GM18526 (cell line): ENCODE data around the gene EIF2AK3.

Experiments used
- POLR2A ChIP-seq: IDR thresholded peaks from 3 replicates; pipeline ENCODE4 v1.6.1; 2011; ENCODE audit not compliant: insufficient read length; ENCODE audit errors: extremely low read depth

The EIF2AK3 gene

DNA sequence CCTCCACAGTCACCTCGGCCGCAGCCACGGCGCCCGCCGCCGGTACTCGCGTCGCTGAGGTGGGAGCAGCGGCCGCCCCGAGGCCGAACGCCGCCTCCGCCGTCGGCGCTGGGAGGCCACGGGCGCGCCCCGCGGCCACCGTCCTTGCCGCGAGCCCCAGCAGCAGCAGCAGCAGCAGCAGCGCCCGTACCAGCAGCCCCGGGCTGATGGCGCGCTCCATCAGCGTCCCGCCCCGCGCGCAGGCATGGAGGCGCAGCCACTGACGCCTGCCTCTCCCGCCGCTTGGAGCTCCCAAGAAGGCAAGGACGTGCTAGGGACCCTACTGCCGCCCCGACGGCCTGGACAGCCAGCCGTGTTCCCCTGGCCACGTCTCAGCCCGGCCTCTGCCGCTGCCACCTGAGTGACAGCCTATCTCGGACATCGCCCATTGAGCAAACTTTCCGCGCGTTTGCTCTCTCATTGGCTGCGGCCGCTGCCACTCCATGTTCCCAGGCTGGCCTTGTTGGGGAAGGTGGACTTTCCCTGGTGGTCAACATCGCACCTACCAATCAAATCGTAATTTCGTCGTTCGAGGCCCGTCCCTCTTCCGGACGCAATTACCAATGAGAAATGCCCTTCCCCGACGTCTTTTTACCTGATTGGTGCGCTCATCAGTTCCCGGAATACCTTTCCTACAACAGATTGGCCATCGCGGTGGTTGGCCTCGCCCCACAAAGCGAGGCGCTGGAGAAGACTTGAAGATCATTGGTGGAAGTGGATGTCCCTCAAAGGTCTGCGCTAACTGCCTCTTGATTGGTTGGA is at the start of gene EIF2AK3:
EIF2AK3 (minus strand) TSS at position 410 of the 801 bp plus-strand sequence; CDS start at position 220, 190 bp downstream.
- TF ChIP-seq POLR2A = peak; percentile 93

DNA sequence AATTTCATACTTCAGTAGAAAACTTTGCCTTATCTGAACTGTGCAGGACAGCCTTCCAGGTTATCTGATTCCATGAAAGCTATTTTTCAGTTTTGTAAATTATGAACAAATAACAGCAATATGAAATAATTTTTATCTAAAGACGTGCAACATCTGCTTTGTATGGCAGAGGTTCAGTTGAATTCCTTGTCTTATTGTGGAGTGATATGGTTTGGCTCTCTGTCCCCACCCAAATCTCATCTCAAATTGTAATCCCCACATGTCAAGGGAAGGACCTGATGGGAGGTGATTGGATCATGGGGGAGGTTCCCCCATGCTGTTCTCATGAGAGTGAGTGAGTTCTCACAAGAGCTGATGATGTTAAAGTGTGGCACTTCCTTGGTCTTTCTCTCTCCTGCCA is 46.1 kb upstream of the EIF2AK3 start:
- TF ChIP-seq POLR2A = no peak

DNA sequence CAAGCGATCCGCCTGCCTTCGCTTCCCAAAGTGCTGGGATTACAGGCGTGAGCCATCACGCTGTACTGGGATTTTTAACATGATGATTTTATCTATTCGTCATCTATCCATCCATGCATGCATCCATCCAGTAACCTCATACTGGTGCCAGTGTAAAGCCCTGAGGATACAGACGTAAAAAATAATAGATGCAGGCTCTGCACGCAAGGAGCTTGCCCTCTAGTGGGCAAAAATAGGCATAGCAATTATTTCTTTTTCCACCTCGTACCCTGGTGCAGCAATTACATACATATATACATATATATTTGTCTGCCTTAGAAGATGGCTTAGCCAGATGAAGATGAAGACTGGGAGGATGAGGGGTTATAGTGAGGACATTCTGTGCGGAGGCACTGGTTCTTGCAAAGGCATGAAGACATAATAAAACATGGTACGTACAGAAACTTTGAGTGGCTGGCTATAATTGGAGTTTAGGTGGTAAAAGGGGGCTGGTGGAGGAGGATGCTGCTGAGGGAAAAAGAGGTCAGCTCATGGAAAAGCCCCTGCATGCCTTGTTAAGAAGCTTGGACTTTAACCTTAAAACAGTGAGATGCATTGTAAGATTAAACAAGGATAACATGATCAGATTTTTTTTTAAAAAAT is 44.6 kb upstream of the EIF2AK3 start:
- no peak for TF ChIP-seq POLR2A

DNA sequence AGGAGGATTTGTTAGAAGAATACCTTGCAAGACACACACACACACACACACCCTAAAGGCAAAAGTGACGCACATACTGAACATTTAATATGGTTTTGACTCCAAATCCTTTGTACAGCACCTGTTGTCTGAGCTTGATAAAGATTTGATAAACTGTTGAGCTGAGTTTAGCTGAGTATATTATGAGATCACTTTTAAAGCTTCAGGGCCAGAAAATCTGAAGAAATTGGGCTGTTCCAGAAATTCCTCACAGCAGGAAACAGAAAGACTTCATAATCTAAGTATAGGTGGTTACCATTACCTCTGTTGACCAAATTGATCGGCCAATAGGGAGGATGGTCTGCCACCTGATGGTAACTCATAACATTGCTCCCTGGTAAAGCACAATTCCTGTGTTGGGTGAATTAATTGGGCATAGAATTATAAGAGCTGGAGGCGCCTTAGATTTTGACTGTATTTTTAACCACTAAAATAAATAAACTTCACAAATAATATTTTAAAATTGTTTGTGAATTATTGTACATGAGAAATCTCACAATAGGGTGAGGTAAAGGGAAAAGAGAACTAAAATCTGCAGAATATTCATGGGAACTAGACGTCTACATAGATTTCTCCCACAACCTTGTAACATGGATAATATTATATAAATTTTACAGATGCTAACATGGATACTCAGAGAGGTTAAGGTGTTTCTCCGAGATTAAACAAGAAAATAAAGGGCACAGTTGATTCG is 42.4 kb upstream of the EIF2AK3 start:
- no peak for TF ChIP-seq POLR2A

DNA sequence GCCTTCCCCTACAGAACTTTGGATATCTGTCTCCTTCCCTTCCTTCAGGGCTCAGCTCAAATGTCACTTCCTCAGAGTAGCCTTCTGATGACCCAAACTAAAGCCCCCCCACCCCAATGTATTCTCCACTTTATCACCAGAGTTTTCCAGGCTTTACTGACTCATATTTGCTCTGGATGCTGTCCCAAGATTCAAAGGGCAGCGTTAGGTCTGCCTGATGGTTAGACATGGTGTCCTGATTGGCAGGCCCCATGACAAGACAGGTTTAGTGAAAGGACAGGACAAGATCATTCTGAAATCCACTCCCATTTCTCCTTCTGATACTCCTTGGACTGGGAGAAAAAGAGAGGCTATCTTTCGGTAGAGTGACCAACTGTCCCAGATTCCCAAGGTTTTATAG is 41.6 kb upstream of the EIF2AK3 start:
- no peak for TF ChIP-seq POLR2A

DNA sequence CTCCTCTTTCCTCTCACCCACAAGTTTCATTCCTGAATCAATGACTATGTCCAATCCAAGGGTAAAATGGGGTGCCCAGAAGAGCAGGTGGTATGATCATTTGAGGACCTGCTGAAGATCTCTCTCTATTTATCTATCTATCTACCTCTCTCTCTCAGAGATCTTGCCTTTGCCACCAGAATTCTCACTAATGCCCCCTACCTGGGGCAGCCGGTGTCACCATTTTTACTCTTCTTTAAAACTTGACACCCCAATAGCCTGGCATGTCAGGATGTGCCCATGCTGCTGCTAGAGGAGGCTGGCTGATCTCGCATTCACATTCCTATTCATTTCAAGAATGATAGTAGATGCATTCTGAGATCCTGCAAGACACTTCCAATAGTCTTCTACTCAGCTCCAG is 40.0 kb upstream of the EIF2AK3 start:
- no peak for TF ChIP-seq POLR2A

DNA sequence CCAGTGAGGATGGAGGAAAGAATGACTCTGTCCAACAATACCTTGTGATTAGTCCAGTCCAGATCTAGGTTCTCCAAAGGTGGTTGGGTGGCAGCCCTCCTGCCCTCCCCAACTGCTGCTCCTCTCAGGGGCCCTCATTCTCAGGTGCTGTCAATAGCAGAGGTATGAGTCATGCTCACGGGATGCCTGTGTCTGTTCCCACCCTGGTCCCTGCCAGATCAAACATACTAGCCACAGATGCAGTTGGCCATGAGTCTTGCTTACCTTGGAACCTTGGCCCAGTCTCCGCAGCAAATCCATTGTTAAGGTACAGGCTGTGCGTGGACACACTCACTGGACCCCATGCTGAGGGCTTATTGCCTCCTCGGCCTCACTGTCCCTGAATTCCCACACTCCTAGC is 39.3 kb upstream of the EIF2AK3 start:
- TF ChIP-seq POLR2A = no peak

DNA sequence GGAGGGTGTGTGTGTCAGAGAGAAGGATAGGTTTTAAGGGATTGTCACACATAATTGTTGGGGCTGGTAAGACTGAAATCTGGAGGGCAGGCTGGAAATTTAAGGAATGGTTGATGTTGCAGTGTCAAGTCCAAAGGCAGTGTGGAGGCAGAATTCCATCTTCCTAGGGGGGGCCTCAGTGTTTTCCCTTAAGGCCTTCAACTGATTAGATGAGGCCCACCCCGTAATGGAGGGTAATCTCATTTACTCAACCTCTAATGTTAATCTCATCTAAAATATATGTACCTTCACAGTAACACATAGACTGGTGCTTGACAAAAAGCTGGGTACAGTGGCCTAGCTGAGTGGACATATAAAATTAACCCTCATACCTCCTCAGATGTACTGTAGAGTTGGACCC is 33.4 kb upstream of the EIF2AK3 start:
- no peak for TF ChIP-seq POLR2A

DNA sequence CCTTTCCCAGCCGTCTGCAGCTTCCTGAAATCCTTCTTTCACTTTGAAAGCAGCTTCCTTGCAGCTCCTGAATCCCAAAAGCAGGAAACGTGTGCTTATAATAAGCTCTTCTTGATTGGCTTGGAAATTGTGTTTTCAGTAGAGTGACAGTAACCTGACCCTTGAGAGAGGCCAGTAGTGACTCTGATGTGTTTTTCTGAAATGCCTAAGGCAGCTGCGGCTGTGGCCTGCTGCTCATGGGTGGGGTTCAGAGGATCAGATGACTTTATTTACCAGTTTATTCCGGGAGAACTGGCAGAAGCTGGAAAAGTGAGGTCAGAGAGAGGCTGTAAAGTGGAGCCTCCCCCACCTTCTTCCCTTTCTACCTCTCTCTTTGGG is 32.3 kb upstream of the EIF2AK3 start:
- TF ChIP-seq POLR2A = no peak

DNA sequence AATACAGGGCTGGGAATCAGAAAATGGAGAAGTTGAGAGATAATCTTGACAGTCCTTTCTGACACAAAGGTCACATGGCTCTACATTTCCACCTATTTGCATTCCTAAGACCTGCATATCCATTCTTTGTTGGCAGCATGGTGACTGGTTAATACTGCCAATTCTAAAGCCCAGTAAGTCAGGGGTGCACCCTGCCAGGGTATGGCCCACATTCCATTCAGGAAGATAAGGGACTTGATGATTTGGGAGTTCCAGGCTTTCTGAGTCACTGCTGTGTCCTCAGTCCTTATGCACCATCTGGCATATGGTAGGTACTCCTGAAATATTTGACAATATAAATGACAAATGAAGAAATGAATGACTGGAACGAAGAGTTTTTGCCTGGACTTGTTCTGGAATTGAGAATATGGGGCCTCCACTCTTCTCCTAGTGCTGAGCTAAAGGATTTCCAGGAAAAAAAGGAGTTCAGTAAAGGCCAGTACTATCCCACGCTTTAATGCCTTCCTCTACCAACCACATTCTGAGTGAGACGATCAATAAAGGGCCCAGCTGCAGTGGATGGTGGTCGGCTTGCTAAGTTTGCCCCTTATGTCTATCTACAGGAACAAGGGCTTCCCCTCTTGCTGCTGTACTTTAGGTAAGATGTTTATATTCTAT is 31.7 kb upstream of the EIF2AK3 start:
- TF ChIP-seq POLR2A = no peak

DNA sequence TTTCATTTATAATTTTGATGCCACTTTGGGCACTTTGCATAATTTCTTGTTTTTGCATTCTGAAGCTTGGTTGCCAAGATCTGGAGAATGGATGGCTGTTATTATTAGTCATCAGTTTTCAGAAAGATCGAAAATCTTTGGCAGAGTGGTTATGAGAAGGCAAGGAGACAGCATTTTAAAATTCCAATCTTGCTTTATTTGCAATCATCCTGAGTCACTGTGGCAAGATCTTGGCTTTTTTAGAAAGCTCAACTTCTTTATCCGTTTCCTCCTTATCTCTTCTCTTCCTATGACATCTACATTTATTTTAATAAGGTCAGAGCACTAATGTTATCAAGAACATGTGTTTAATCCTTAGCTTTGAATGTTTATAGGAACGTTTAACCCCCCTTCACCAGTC is 31.1 kb upstream of the EIF2AK3 start:
- TF ChIP-seq POLR2A = no peak

DNA sequence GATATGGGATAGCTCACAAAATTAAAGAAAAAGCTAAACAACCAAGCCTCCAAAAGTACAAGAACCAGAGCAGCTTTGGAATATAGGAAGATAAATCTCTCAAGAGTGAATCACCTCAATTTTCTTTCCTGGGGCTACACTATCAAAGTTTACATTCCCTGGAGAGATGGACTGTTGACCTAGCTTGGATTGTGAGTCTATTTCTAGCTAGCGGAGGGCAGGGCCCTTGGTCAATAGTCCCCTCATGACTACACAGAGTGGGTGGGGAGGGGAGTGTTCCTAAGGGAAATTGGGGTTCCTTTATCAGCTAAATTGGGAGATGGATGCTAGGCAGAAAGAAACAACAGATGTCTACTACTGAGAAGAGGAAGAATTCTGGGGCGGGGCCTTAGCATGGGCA is 29.9 kb upstream of the EIF2AK3 start:
- no peak for TF ChIP-seq POLR2A

DNA sequence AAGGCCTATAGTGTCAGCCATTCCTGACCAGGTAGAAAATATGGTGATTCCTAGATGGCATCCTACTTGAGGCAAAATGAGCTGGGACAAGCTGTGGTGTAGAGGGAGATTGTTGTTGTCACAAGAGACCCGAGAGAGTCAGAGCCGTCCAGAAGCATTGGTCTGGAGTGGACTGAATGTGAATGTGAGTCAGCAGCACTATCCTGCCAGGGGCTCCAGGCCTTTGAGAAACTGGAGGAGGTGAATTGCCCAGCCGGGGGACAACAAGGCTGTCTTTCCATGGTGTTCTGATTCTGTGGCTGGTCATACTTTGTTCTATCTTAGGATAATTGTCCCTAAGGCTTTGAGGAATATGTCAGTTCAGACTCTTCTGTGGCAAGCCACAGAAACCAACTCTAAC is 29.4 kb upstream of the EIF2AK3 start:
- no peak for TF ChIP-seq POLR2A

DNA sequence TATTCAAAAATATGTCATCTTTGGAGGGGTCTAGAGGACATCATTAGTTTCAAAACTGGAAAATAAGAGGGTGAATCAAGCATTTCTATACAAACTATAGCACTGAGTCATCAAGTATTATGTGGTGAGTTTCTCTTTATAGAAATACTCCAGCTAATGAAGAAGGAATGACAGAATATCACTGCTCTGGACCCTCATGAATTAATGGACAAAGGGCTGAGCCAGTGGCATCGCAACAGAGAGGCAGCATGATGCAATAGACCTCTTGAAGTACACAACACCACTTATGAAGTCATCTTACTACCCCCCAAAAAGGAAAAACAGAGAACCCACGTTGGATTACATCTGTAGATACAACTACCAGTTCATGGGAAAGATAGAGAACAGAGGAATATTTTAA is 27.4 kb upstream of the EIF2AK3 start:
- TF ChIP-seq POLR2A = no peak

DNA sequence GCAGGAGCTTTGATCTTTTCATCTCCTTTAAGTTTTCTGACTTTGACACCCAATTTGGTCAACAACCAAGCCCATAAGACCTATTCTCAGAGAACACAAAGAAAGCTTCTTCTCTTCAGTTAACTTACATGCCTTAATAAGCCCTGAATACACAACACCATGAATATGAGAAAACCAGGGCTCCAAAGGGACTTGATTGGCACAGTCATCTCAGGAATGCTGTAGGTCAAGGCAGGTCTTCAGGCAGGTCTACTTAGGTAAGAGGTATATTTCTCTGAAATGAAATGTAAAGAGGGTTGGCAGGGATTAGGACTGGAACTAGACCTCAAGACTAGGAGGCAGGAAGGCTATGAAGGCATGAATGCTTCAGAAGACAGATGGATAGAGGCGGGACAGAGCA is 24.4 kb upstream of the EIF2AK3 start:
- no peak for TF ChIP-seq POLR2A

DNA sequence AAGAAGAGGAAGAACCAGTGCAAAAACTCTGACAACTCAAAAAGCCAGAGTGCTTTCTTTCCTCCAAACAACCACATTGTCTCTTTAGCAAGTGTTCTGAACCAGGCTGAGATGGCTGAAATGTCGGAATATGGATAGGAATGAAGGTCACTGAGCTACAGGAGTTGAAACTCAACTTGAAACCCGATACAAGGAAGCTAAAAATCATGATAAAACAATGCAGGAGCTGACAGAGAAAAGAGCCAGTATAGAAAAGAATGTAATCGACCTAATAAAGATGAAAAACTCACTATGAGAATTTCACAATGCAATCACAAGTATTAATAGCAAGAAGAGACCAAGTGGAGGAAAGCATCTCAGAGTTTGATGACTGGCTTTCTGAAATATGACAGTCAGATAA is 15.0 kb upstream of the EIF2AK3 start:
- no peak for TF ChIP-seq POLR2A
